Transverse colon (tissue), 3 donors: ENCODE results near the gene CYP4F22.
"Not testable (repeated sequence)": the region's sequence is repeated elsewhere in the genome, so short reads cannot be mapped to it uniquely, and the experiment has no call there.

Experiments
- CTCF ChIP-seq, 5 experiments: fragments of 200-600 bp in 3 of 5; fragments of 450-650 bp in 2 of 5; sonication (generic) in 3 of 5; IDR thresholded peaks; 1 replicate in 2 of 5; 2 replicates in 3 of 5; pipeline ENCODE4 v1.5.1; 2016 to 2017; ENCODE audit warnings: antibody characterized with exemption in 5 of 5, inconsistent platforms in 3 of 5, mild to moderate bottlenecking in 2 of 5, moderate library complexity in 1 of 5
- EP300 ChIP-seq: sonication (generic); formaldehyde crosslinking; IDR thresholded peaks from one replicate; pipeline ENCODE4 v1.6.1; 2017; ENCODE audit warnings: antibody characterized with exemption, low read depth

GRCh38 chr19:15593766-15594165, 85.4 kb downstream of the CYP4F22 start:
- TF ChIP-seq CTCF (IDR thresholded peaks at IDR 0.05); EP300: not testable (repeated sequence)
